Measurements from ENCODE around the gene SRMS. TPM values are rescaled to one million over a fixed set of nuclear protein-coding genes. Genes with fewer than 3 reads are reported as not detected.
"Not testable (repeated sequence)": the region's sequence is repeated elsewhere in the genome, so short reads cannot be mapped to it uniquely, and the experiment has no call there.

Gene SRMS
- total and polyA plus RNA-seq, 2 donors, result 0.48 TPM; not detected in 1

GRCh38 chr20:63565021-63565698 is 17.6 kb upstream of the SRMS start:
- Histone ChIP-seq H3K4me1 (ENCODE audit: insufficient read depth) (no peaks in the 10 kb centered on the region), H3K36me3 (ENCODE audit: insufficient read depth) (peaks cover 2% of the 10 kb centered on the region), H3K27ac (ENCODE audit: low read depth) (no peak overlapping the region), H3K4me3 (ENCODE audit: low read depth, low read length) (no peak overlapping the region)
- WGBS, result 95% methylated on average over 61 of the region's 61 CpGs
- no peak for DNase-seq (ENCODE audit: extremely low spot score)

- DNase-seq (ENCODE audit: extremely low spot score), result no peak
- Histone ChIP-seq H3K4me3 (ENCODE audit: low read depth, low read length) (no peak overlapping the region), H3K36me3 (ENCODE audit: insufficient read depth) (peaks cover 2% of the 10 kb centered on the region), H3K4me1 (ENCODE audit: insufficient read depth) (no peaks in the 10 kb centered on the region), H3K27ac (ENCODE audit: low read depth) (no peak overlapping the region)
- 95% methylated on average over 62 of the region's 62 CpGs for WGBS
These were observed 16.7 kb upstream of the SRMS start for GRCh38 chr20:63564036-63564810.

GRCh38 chr20:63563225-63563935 is 15.8 kb upstream of the SRMS start:
- no peak overlapping the region for H3K27ac ChIP-seq (ENCODE audit: low read depth)
- no peak for DNase-seq (ENCODE audit: extremely low spot score)
- peaks cover 4% of the 10 kb centered on the region for H3K36me3 ChIP-seq (ENCODE audit: insufficient read depth)
- H3K4me3 ChIP-seq (ENCODE audit: low read depth, low read length), result no peak overlapping the region
- 95% methylated on average over 55 of the region's 55 CpGs for WGBS
- no peaks in the 10 kb centered on the region for H3K4me1 ChIP-seq (ENCODE audit: insufficient read depth)

GRCh38 chr20:63562461-63563224 is 15.1 kb upstream of the SRMS start:
- peaks cover 4% of the 10 kb centered on the region for H3K36me3 ChIP-seq (ENCODE audit: insufficient read depth)

GRCh38 chr20:63561624-63562396 is 14.3 kb upstream of the SRMS start:
- WGBS, result 90% methylated on average over 36 of the region's 36 CpGs
- DNase-seq (ENCODE audit: extremely low spot score), result no peak
- Histone ChIP-seq H3K27ac (ENCODE audit: low read depth) (no peak overlapping the region), H3K4me1 (ENCODE audit: insufficient read depth) (no peaks in the 10 kb centered on the region), H3K36me3 (ENCODE audit: insufficient read depth) (peaks cover 4% of the 10 kb centered on the region), H3K4me3 (ENCODE audit: low read depth, low read length) (no peak overlapping the region)

More at GRCh38 chr20:63562461-63563224, 15.1 kb upstream of the SRMS start:
- Histone ChIP-seq H3K27ac (ENCODE audit: low read depth) (no peak overlapping the region), H3K4me3 (ENCODE audit: low read depth, low read length) (no peak overlapping the region), H3K4me1 (ENCODE audit: insufficient read depth) (no peaks in the 10 kb centered on the region)
- WGBS, result 93% methylated on average over 54 of the region's 54 CpGs
- DNase-seq (ENCODE audit: extremely low spot score), result no peak

- 93% methylated on average over 26 of the region's 26 CpGs for WGBS
- H3K36me3 ChIP-seq (ENCODE audit: insufficient read depth), result peaks cover 4% of the 10 kb centered on the region
These were observed 13.5 kb upstream of the SRMS start for GRCh38 chr20:63560856-63561609.

GRCh38 chr20:63560333-63560805 is 12.8 kb upstream of the SRMS start:
- no peak overlapping the region for H3K27ac ChIP-seq (ENCODE audit: low read depth)
- H3K4me1 ChIP-seq (ENCODE audit: insufficient read depth), result no peaks in the 10 kb centered on the region
- no peak overlapping the region for H3K4me3 ChIP-seq (ENCODE audit: low read depth, low read length)
- no peak for DNase-seq (ENCODE audit: extremely low spot score)
- peaks cover 4% of the 10 kb centered on the region for H3K36me3 ChIP-seq (ENCODE audit: insufficient read depth)
- WGBS, result 97% methylated on average over 16 of the region's 16 CpGs

More at GRCh38 chr20:63560856-63561609, 13.5 kb upstream of the SRMS start:
- no peak overlapping the region for H3K4me3 ChIP-seq (ENCODE audit: low read depth, low read length)
- H3K4me1 ChIP-seq (ENCODE audit: insufficient read depth), result no peaks in the 10 kb centered on the region
- DNase-seq (ENCODE audit: extremely low spot score), result no peak
- no peak overlapping the region for H3K27ac ChIP-seq (ENCODE audit: low read depth)

GRCh38 chr20:63559485-63560332 is 12.2 kb upstream of the SRMS start:
- not testable (repeated sequence) for H3K4me1 ChIP-seq (ENCODE audit: insufficient read depth); H3K36me3 ChIP-seq (ENCODE audit: insufficient read depth); H3K27ac ChIP-seq (ENCODE audit: low read depth); H3K4me3 ChIP-seq (ENCODE audit: low read depth, low read length); DNase-seq (ENCODE audit: extremely low spot score)
- WGBS, result 95% methylated on average over 31 of the region's 31 CpGs

- no peak for DNase-seq (ENCODE audit: extremely low spot score)
- Histone ChIP-seq H3K4me1 (ENCODE audit: insufficient read depth) (no peaks in the 10 kb centered on the region), H3K4me3 (ENCODE audit: low read depth, low read length) (no peak overlapping the region), H3K36me3 (ENCODE audit: insufficient read depth) (peaks cover 4% of the 10 kb centered on the region), H3K27ac (ENCODE audit: low read depth) (no peak overlapping the region)
- 95% methylated on average over 14 of the region's 14 CpGs for WGBS
These were observed 11.4 kb upstream of the SRMS start for GRCh38 chr20:63558804-63559484.

GRCh38 chr20:63557481-63557891 is 9.9 kb upstream of the SRMS start:
- Histone ChIP-seq H3K4me3 (ENCODE audit: low read depth, low read length) (no peak overlapping the region), H3K36me3 (ENCODE audit: insufficient read depth) (peaks cover 4% of the 10 kb centered on the region), H3K27ac (ENCODE audit: low read depth) (no peak overlapping the region), H3K4me1 (ENCODE audit: insufficient read depth) (no peaks in the 10 kb centered on the region)
- WGBS, result 89% methylated on average over 19 of the region's 19 CpGs
- DNase-seq (ENCODE audit: extremely low spot score), result no peak

- Histone ChIP-seq H3K4me1 (ENCODE audit: insufficient read depth) (no peaks in the 10 kb centered on the region), H3K4me3 (ENCODE audit: low read depth, low read length) (no peak overlapping the region), H3K36me3 (ENCODE audit: insufficient read depth) (peaks cover 2% of the 10 kb centered on the region), H3K27ac (ENCODE audit: low read depth) (no peak overlapping the region)
- DNase-seq (ENCODE audit: extremely low spot score), result no peak
- 62% methylated on average over 23 of the region's 23 CpGs for WGBS
These were observed 9.4 kb upstream of the SRMS start for GRCh38 chr20:63556873-63557478.

All from urinary bladder (tissue), 4 donors.